NCI-H128 (cell line): ENCODE measurements around the gene FOXE1.

ENCODE experiments used
- DNase-seq: peaks from one replicate; lab custom pipeline; 2025; ENCODE audit not compliant: unreplicated experiment; lab: John Stamatoyannopoulos, UW

Gene FOXE1

DNA sequence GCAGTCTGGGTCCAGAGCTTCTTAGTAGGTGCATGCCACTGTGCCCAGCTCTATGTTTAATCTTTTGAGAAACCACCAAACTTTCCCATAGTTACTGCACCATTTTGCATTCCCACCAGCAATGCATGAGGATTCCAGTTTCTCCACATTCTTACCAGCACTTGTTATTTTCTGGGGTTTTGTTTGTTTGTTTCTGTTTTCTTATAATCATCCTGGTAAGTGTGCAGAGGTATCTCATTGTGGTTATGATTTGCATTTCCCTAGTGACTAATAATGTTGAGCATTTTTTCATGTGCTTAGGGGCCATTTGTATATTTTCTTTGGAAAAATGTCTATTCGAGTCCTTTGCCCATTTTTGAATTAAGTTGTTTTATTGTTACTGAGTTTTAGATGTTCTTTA, 11.4 kb downstream of the FOXE1 start:
- DNase-seq = no peak

DNA sequence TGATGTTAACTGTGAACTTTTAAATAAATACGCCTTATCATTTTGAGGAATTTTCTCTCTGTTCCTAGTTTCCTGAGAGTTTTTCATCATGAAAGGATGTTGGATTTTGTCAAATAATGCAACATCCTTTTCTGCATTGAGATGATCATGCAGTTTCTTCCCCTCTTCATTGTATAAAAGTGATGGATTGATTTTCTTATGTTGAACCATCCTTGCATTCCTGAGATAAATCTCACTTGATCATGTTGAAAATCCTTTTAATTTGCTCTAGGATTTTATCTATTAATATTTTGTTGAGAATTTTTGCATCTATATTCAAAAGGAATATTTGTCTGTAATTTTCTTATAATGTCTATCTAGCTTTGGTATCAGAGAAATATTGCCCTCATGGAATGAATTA, 13.3 kb downstream of the FOXE1 start:
- DNase-seq = no peak

DNA sequence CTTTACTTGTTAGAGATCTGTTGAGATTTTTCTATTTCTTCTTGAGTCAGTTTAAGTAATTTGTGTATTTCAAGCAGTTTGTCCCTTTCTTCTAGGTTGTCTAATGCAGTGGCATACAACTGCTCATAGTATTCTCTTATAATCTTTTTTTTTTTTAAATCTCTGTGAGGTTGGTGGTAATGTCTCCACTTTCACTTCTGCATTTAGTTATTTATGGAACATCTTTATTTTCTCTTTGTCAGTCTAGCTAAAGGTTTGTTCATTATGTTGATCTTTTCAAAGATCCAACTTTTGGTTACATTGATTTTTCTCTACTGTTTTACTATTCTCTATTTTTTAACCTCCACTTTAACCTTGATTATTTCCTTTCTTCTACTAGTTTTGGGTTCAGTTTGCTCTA, 13.8 kb downstream of the FOXE1 start:
- no peak for DNase-seq

- no peak for DNase-seq
Measured at GRCh38 chr9:97868859-97869258, 15.8 kb downstream of the FOXE1 start.

DNA sequence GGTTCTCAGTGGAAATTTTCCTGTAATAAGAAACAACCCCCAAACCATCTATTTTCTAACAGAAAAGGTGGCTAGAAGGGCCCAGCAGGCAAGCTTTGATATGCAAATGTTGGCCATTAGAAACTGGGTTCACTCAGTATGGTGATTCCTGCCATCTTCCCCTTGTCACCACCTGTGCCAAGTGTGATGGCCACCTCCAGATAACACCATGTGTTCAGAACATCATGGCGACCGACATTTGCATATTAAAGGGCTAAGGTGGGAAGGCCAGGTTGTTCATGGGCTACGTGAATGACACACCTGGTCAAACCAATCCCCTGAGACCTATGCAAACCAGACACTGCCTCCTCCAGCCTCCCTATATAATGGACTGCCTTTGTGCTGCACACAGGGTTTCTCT, 20.4 kb downstream of the FOXE1 start:
- DNase-seq = no peak

DNA sequence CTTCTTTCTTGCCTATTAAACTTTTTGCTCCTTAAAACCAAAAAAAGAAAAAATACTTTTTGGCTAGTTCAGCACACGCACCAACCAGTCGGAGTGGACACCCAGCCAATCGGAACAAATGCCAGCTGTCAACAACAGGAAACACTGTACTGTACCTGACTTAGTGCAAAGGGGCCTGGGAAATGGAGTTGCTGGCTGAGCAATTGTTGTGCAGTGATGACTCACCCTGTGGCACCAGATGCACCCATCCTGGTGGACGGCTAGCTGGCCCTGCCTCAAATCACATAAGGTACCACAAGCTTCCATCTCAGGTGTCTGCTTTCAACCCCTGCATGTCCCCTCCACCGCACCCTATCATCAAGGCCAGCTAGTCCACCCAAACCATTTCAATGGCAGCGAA, 20.9 kb downstream of the FOXE1 start:
- no peak for DNase-seq

- no peak for DNase-seq
Measured at GRCh38 chr9:97874624-97875023, 21.6 kb downstream of the FOXE1 start.

DNA sequence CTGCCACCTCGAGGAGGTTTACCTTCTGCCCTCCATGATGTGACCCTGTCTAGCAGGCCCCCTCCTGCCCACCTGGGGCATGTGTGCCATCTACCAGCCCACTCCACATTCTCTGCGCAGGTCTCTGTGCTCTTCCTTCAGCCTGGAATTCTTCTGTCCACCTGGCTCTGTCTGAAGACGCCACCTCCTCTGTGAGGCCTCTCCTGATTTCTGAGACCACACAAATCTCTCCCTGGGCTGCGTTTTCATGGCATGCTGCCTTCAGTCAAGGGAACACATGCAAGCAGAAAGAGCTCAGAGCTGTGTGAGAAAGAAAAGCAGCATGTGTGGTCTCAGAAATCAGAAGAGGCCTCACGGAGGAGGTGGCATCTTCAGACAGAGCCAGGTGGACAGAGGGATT, 22.1 kb downstream of the FOXE1 start:
- DNase-seq = no peak

DNA sequence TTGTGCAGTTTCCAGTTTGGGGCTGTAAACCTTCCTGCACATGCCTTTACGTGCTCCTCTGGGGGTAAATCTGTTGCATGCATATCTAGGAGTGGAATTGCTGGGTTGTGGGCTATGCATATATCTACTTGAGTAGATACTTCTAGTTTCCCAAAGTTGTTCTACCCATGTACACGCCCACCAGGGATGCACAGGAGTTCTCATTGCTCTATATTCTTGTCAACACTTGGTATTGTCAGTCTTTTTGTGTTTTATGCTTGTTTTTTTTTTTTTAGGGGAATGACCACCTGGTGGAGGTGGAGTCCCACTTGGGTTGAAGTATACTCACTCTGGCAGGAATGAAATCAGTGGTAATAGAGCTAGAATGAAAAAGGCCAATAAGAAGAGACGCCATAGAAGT, 23.0 kb downstream of the FOXE1 start:
- DNase-seq = no peak

GRCh38 chr9:97880336-97880735, 27.3 kb downstream of the FOXE1 start:
- no peak for DNase-seq

- DNase-seq = no peak
Measured at GRCh38 chr9:97889941-97890887, 37.2 kb downstream of the FOXE1 start.

GRCh38 chr9:97891736-97892135, 38.7 kb downstream of the FOXE1 start:
- DNase-seq = no peak

DNA sequence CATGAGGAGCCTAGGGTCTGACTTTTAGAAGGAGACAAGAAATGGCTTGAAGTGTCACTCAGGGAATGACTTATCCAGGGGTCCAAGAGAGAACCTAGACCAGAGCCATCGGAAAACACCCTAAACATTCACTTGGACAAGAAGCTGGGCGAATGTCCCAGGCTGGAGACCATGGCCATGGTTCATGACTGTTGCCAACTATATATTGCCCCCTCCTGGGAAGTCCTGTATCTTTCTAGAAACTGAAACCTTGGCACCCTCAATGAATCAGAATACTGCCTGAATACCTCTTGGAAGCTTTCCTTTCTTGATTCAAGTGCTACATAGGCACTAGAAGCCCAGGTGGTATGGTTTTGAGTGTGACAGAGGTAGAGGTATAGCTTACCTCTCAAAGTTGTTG, 39.4 kb downstream of the FOXE1 start:
- no peak for DNase-seq

- DNase-seq = no peak
Measured at GRCh38 chr9:97895211-97895610, 42.2 kb downstream of the FOXE1 start.

DNA sequence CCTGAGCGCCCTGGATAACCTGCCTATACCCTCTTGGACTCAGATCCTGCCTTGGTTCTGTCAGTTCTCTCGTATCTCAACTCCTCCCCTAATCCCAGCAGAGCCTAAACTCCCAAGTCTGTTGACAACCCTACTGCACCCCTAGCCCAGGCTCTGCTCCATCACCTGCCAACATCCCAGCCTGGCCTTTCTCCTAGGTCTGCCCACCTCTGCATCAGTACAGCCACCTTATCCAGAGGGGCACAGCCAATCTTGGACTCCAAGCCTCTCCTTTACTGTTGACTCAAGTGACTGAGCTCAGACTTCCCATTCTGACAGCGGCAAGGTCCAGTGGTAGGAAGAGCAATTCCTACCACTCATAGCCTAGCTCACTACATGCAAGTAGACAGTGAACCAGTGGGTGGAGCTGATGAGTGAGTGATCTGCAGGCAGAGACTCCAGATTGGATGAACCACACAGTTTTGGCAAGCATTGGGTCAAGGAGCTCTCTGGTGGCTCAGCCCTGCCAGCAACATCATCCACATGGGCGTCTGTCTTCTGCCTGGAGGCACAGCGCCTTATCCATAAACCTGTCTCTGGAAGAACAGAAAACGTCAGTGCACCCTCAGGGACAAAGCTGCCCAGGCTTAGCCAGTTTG, 42.8 kb downstream of the FOXE1 start:
- DNase-seq = no peak

DNA sequence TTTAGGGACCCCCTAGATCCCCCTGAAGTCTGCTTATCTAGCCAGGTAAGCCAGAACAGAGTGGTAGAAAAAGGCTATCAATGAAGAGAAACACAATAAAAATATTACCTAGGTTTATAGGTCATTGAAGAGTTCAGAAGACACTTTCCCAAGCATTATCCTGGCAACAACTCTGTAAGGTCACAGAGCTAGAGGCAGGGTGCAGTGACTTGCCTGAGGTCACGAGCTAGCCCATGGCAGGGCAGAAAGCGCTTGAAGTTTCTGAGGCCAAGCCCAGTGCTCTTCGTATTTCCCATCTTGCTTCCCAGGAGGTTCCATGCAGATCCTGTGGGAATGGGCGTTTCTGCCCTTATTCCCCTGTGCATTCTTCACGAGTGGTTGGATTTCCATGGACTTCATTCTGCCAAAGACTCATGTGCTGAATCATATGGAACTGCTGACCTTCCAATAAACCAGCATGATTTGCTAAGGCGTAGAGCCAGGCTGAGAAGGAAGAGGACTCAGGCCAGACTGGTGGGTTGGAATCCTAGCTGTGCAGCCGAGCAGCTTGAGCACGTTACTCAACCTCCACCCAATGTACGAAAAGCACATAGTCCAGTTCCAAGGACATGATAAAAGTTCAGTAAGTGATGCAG, 47.2 kb downstream of the FOXE1 start:
- no peak for DNase-seq

GRCh38 chr9:97900738-97901565, 47.9 kb downstream of the FOXE1 start:
- DNase-seq = no peak

- no peak for DNase-seq
Measured at GRCh38 chr9:97903177-97903576, 50.2 kb downstream of the FOXE1 start.

DNA sequence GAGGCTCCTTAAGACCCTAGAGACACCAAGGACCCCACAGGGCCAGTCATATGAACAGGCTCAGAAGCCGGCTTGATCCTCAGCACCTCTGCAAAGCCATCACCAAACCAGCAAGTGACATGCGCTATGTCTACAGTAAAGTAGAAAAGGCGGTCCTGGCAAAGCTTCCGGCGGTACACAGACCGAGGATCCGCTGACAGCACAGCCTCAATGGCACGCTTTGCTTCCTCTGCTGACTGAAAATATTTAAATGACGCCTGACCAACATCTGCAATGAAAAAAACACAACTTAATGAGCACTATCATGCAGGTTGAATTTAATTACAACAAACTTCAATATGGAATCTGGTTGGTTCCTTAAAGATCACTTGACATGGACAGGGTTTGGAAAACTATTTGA, 51.7 kb downstream of the FOXE1 start:
- no peak for DNase-seq

- no peak for DNase-seq
Measured at GRCh38 chr9:97905228-97905627, 52.2 kb downstream of the FOXE1 start.
